ENCODE measurements around the gene RFX4.

Gene RFX4

DNA sequence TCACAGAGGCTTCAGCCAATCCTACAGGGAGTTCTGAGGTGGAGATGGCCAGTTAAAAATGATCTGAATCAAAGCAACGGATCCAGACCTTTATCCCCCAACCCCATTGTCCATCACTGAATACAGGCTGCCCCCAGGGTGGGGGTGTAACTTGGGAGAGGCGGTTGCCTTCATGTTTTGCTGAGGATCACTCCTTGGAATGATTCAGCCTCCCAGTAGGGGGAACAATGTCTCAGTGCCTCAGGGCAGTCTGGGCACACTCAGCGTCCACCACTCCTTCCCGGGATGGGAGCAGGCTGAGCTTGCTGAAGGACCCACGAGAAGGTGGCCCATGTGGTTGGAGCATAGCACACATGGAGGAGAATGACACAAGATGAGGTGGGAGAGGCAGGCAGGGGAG is 60.2 kb downstream of the RFX4 start:
- DNase-seq (ENCODE audit: low read depth, low spot score): no peak
- H3K4me3 ChIP-seq (ENCODE audit: low read length): no peak overlapping the region

DNA sequence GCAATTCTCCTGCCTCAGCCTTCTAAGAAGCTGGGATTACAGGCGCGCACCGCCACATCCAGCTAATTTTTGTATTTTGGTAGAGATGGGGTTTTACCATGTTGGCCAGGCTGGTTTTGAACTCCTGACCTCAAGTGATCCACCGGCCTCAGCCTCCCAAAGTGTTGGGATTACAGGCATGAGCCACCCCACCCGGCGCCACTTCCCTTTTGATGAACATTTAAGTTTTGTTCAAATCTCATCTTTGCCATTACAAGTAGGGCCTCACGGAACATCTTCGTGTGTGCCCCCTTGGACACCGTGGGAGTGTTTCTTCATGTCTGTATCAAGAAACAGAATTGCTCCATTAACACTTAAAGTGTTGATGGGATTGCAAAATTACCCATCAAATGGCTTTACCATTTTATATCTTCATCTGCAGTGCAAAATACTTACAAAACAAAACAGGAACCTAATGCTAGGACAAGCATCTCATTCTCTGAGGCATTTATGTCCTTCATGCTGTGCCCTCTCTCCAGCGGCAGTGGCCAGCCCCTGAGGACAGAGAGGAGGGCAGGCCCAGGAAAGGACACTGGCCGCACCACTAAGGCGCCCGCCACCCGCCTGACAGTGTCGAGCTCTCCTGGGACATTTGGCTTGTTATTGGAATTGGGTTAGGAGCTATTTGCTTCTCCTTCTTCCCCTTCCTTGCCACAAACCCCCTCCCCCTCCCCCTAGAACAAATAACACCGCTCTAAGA is 61.7 kb downstream of the RFX4 start:
- DNase-seq (ENCODE audit: low read depth, low spot score): no peak
- no peak overlapping the region for H3K4me3 ChIP-seq (ENCODE audit: low read length)

DNA sequence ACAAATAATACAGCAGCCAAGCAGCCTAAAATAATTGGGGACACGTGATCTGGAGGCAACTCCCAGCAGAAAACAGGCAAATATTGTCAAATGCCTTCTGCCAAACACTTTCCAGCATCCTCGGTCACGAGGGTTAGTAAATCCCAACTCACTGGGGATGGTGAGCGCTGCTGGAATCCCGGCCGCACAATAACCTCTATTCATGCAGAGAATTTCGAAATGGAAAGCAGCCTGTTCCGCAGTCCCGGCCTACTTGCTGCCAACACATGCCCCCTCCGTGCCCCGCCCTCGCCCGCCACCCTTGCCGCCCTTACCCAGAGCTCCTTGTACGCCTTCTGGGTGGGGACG is 62.2 kb downstream of the RFX4 start:
- no peak overlapping the region for H3K4me3 ChIP-seq (ENCODE audit: low read length)

DNA sequence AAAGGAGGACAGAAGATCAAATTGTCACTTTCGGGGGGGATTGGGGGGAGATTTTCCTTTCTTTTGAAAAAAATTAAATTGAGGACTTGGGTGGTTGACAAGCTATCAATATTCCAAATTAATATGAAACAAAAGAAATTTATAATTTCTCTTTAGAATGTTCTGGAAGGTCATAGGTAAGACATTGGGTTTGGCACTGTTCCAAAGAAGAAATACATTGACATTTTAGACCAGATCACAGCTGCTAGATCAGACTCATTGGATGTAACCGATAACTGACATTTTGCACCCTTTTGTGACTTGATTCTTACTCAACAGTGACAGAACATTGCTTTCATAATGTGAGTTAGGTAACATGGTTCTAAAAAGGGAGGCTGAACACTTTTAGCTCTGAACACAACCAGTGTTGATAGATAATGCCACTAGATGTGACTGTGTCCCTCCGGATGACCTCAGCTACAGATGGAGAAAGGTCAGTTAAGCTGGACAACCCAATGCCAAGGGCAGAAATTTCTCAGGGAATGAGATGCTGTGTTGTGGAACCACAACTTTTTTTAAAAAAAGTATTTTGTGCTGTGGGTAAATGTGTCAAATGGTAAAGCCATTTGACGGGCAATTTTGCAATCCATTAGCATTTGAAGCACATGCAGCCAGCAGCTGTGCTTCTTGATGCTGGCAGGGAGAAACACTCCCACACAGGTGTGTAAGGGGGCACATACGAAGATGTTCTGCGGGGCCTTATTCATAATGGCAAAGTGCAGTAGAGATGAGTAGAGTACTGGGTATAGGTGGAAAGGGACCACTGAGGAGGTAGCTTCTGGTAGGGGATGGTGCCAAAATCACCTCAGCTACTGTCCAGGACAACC is 62.9 kb downstream of the RFX4 start:
- no peak overlapping the region for H3K4me3 ChIP-seq (ENCODE audit: low read length)
- DNase-seq (ENCODE audit: low read depth, low spot score): no peak

More for the DNA sequence above, 62.2 kb downstream of the RFX4 start:
- no peak for DNase-seq (ENCODE audit: low read depth, low spot score)

DNA sequence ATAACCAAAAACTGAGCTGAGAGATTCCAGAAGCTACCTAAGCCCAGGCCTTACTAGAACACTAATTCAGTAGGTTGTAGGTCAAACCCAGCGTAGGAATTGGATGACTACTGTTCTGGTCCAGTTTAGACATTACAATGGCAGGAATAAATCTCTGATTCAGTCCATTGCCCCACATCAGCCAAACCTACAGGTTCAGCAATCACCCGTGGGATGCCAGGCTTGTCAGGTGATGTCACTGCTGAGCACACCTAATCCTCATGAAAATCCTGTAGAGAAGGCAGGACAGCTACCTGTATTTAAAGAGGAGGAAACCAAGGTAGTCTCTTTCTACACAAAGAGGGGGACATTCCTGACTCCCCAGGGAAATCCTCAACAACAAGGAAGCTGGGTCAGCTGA is 63.7 kb downstream of the RFX4 start:
- no peak overlapping the region for H3K4me3 ChIP-seq (ENCODE audit: low read length)
- no peak for DNase-seq (ENCODE audit: low read depth, low spot score)

DNA sequence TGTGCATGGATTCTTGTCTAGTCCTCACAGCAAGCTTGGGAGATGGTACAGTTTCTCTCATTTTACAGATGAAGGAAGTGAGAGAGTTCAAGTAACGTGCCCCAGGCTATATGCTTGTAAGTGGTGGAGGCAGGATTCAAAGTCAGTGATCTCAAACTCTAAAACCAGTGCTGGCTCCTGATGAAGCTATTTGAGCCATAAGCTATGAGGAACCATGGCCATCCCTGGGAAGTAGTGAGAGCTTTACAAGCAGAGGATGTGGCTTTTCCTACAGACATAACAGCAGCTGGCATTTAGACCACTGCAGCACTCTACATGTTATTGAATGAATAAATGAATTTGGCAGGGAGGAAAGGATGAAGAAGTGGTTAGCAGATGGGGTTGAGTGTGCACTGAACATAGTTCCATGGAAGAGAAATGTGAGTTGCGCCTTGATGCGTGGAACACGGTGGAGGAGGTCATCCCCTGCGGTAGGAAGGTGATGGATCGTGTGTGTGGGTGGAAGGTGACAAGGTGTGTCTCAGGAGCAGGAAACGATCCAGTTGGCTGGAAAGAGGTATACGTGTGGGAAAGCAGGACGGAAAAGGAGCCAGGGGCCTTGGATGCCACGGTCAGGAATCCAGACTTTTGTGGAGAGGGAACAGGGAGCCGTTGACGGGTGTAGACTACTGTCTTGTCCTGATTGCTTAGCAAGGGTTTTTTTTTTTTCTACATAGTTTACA is 65.2 kb downstream of the RFX4 start:
- DNase-seq (ENCODE audit: low read depth, low spot score): no peak
- no peak overlapping the region for H3K4me3 ChIP-seq (ENCODE audit: low read length)

DNA sequence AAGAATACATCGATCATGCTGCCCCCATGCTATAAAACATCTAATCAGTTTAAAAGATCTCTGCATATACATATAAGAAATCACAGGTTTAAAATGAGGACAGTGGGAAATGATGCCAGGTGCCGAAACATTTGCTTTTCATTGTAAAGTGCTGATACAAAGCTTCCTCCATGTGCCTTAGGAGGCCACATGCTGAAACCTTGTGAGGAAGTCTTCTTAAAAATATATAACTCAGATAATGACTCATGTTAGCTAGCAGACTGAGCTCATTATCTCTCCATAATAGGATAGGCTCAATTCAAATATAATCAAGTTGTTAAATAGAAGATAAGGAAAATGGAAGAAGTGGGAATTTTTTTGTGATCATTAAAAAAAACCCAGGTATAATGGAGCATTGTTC is 65.9 kb downstream of the RFX4 start:
- no peak overlapping the region for H3K4me3 ChIP-seq (ENCODE audit: low read length)
- DNase-seq (ENCODE audit: low read depth, low spot score): no peak

DNA sequence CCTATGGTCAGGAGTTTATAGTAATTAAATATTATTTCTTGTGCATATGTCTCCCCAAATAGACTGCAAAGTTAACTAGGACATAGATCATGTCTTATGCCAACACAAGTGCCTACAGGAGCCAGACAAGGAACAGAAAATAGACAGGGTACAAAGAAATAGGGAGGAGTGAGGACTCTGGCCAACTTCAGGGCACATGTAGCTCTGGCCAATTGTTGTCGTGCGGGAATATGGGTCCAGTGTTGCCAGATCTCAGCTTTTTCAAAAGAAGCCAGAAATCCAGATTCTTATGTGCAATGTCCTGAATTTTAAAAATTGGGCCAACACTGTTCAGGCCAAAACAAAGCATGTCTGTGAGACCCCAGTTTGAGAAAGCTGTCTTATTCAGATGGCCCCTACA is 68.7 kb downstream of the RFX4 start:
- no peak overlapping the region for H3K4me3 ChIP-seq (ENCODE audit: low read length)
- no peak for DNase-seq (ENCODE audit: low read depth, low spot score)

DNA sequence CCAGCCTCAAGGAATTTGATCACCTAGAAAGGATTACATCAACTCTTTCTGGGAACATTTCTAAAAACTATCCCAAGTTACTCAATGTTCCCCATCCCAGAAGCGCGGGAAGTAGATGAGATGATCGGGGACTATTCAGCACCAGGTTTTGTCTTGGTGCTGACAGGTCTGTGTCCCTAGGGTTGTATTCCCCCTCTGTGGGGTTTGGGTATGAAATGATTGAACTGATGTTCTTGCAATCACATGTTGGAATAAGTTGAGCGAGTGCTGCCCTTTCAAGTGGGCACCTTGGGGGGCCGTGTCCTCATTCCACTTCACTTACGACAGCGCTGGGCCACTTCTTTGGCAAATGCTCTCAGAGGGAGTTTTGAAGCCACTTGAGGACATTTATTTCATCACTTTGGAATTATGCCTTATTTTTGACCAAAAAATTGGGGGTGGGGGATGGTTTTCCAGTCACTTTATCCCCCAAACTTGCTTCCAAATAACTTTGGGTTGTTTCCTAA is 69.8 kb downstream of the RFX4 start:
- H3K4me3 ChIP-seq (ENCODE audit: low read length): no peak overlapping the region
- no peak for DNase-seq (ENCODE audit: low read depth, low spot score)

DNA sequence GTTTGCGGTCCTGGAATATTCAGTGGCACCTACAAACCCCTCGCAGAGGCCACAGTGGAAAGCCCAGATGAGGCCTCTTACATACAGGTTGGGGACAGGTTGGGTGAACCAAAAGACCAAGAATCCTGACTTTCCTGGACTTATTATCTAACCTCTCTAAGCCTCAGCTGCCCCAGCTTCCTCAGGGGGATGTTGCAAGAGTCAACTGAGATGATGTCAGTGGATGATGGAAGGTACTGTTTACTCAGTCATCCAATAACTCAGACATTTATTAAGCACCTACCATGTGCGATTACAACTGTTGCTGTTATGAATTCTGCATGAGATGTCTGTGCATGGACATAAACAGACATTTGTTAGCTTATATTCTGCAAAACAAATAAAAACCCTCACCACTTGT is 72.8 kb downstream of the RFX4 start:
- no peak for DNase-seq (ENCODE audit: low read depth, low spot score)
- no peak overlapping the region for H3K4me3 ChIP-seq (ENCODE audit: low read length)

DNA sequence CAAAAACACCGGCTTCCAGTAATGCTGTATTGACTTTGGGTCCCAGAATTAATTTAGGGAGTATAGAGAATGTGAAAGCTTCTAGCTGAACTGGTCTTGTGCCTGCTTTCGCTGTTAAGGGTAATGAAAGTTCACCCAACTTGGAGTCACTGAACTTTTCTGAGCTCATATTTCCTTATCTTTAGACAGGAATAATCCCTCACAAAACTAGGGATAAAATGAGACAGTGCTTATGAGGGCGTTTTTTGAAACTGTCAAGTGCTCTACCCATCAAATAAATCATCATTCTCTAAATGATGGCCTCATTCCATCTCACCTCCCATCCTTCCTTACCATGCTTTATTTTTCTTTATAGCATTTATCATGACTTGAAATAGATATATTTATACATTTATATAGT is 74.7 kb downstream of the RFX4 start:
- DNase-seq (ENCODE audit: low read depth, low spot score): no peak

DNA sequence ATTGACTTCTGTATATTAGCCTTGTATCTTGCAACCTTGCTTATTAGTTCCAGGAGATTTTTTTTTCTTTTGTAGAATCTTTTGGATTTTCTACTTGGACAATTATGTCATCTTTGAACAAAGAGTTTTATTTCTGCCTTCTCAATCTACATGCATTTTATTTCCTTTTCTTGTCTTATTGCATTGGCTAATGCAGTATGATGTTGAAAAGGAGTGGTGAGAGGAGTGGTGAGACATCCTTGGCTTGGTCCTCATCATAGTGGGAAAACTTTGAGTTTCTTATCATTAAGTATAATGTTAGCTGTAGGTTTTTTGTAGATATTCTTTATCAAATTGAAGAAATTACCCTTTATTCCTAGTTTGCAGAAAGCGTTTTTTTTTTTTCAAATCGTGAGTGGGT is 80.6 kb downstream of the RFX4 start:
- no peak overlapping the region for H3K4me3 ChIP-seq (ENCODE audit: low read length)
- no peak for DNase-seq (ENCODE audit: low read depth, low spot score)

More for the DNA sequence above, 74.7 kb downstream of the RFX4 start:
- H3K4me3 ChIP-seq (ENCODE audit: low read length): no peak overlapping the region

DNA sequence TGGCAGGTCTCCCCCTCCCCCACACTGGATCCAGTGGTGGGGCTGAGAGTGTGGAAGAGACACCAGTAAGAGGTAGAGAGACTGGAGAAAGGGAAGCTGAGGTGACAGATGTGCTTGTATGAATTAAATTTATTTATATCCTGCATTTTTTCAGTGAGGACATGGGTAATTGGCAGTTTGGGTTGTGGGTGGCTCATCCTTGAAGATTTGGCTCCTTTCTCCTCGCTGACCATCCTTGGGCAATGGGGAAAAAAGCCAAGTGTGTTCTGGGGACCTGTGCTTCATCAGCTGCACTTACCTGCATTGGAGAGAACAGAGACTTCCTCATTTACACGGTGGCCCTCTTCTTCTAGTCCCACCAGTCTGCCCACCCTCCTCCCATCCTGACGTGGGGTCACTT is 86.4 kb downstream of the RFX4 start:
- no peak for DNase-seq (ENCODE audit: low read depth, low spot score)
- no peak overlapping the region for H3K4me3 ChIP-seq (ENCODE audit: low read length)

DNA sequence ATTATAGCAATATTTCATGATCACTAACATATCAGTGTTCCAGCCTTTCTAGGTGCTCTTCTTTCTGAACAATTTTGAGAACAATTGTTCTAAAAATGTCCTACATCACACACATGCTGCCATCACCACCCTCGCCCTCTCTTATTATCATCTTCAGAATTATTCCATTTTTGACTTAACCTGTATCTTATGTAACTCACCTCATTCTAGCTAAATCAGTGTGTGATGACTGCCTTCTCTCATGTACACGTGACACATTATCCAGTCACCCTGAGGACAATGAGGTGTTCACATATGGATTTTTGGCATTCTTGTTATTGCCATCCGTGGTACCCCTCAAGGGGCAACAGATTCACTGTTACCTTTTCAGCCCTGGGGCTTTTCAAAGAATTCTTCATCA is 87.3 kb downstream of the RFX4 start:
- H3K4me3 ChIP-seq (ENCODE audit: low read length): no peak overlapping the region
- no peak for DNase-seq (ENCODE audit: low read depth, low spot score)

DNA sequence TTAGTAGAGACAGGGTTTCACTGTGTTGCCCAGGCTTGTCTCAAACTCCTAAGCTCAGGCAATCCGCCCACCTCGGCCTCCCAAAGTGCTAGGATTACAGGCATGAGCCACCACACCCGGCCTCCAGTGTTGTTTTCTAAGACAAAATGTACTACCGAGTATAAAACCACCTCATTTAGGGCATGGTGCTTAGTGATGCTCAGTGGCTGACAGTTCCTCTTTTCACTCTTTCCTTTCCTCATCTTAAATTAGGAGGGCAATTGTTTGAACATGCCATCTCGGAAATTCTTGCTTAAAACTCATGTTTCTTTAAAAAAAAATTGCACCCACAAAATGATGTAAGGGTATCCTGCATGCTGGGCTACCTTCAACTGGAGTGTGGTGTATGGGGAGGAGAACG is 89.0 kb downstream of the RFX4 start:
- DNase-seq (ENCODE audit: low read depth, low spot score): no peak
- no peak overlapping the region for H3K4me3 ChIP-seq (ENCODE audit: low read length)

DNA sequence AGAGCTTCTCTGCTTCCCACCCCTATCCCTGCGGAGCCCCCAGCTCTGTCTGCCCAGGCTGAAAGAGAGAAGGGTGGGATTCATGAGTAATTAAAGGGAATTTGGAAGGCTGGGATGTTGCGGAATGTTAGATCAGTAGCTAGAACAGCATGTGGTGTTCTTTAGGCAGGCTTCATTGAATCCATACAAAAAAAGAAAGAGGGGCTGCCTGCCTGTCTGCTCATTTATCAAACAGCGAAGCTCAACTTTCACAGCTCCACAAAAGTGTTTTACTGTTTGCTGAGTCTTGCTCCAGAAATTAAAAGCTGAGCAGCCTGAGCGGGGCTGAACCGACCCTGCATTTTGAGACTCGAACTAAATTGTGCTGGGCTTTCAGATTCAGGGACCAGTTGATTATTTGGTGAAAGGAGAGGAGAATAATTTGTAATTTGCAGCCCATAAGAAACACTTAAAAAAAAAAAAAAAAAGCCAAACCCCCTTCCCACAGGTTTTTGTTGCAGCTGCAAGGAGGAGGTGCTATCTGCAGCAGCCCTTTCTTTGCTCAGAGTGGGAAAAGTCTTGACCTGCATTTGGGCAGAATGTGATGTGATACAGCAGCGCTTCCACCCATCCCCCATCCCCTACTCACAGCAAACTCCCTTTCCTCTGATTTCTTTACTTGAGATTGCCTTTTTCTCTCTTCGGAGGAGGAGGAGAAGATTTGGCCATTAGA is 89.7 kb downstream of the RFX4 start:
- DNase-seq (ENCODE audit: low read depth, low spot score): no peak
- no peak overlapping the region for H3K4me3 ChIP-seq (ENCODE audit: low read length)

DNA sequence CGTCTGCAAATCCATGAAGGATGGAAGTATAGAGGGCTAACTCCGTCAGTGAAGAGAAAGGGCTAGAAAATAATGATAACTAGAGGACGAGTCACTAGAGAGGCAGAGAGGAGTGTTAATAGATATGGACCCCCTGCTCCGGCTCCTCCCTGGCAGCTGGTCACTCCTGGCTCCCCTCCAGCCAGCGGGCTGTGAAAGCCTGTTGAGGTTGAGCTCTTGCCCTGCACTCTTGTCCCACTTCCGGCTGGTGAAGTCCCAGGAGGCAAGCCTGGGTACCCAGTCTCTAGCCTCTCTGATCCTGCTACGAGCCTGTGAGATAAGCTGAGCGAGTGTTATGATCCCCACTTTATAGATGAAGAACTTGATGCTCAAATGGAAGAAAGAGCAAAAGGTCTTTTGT is 90.3 kb downstream of the RFX4 start:
- H3K4me3 ChIP-seq (ENCODE audit: low read length): no peak overlapping the region
- no peak for DNase-seq (ENCODE audit: low read depth, low spot score)

DNA sequence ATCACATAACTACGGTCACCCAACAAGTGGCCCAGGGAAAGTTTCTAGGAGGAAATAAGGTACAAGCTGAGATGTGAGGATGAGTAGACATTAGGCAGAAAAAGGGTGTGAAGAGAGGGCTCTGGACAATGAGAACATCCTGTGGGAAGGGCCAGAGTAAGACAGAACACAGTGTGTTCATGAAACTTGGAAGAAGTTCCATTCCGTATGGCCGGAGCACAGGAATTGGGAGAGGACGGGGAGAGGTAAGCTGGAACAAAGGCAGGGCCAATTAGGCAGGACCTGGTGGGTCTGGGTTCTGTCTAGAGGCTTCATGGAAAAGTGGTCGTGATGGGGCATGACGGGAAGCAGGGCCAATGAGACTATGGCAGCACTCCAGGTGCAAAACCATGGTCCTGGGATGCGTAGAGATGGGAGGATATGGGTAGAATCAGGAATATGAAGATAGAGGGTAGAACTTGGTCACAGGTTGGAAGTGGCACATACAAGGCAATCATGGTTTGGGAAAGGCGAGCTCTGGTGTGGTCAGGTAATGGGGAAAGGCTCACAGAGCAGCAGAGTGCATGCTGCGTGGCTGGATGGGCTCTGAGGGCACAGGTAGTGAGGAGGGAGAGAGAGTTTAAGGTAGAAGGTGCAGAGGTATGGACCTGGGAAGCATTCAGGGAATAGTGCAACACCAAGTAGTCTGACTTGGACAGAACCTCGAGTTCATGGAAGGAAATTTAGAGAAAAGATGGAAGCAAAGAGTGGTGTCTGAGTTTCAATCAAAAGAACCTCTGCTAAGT is 93.0 kb downstream of the RFX4 start:
- H3K4me3 ChIP-seq (ENCODE audit: low read length): no peak overlapping the region
- no peak for DNase-seq (ENCODE audit: low read depth, low spot score)

DNA sequence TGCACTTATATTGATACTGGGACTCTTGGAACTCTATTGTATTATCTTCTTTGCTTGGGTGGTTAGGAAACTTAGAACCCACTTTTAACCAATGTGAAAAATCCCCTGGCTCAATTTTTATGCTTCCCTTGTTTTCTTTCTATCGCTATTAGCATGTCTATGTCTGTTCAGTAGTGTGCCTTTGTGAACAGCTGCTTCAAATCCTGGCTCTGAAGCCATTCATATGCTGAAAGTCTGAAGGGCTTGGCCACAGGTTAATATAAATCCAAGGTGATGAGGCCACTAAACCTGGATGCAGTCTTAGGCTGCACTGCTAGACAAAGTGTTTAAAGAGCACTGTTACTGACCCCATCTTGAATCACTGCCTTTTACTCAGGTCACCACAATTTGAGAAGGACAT is 96.8 kb downstream of the RFX4 start:
- H3K4me3 ChIP-seq (ENCODE audit: low read length): no peak overlapping the region
- no peak for DNase-seq (ENCODE audit: low read depth, low spot score)

All from Jurkat, Clone E6-1 (cell line).